Measurements from ENCODE around the gene MFF. TPM values are rescaled to one million over a fixed set of nuclear protein-coding genes. Genes with fewer than 3 reads are reported as not detected.

MFF gene
- total and polyA plus RNA-seq, 8 donors = 29.8 to 71.7 (median 44.1) TPM

GRCh38 chr2:227404585-227405271, 79.7 kb downstream of the MFF start:
- H3K4me3 ChIP-seq = no peak overlapping the region
- TF ChIP-seq, protein P1, sequence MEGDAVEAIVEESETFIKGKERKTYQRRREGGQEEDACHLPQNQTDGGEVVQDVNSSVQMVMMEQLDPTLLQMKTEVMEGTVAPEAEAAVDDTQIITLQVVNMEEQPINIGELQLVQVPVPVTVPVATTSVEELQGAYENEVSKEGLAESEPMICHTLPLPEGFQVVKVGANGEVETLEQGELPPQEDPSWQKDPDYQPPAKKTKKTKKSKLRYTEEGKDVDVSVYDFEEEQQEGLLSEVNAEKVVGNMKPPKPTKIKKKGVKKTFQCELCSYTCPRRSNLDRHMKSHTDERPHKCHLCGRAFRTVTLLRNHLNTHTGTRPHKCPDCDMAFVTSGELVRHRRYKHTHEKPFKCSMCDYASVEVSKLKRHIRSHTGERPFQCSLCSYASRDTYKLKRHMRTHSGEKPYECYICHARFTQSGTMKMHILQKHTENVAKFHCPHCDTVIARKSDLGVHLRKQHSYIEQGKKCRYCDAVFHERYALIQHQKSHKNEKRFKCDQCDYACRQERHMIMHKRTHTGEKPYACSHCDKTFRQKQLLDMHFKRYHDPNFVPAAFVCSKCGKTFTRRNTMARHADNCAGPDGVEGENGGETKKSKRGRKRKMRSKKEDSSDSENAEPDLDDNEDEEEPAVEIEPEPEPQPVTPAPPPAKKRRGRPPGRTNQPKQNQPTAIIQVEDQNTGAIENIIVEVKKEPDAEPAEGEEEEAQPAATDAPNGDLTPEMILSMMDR (IDR thresholded peaks at IDR 0.05) = no peak
- H3K4me1 ChIP-seq = peaks cover 0 to 6% (median 6%) of the 10 kb centered on the region in 3 donors
- intact Hi-C loops (cut with DNase I) = loop anchor here in 1 of 3 donors (10.0 kb wide), 1 partner anchor 360 kb away; no protein-coding TSS in a partner anchor
- WGBS, 2 donors = 70 to 88% methylated on average over 4 of the region's 4 CpGs
- no peak for FAIRE-seq
- no peaks in the 10 kb centered on the region for H3K9me3 ChIP-seq
- no peak for DNase-seq
- no peaks in the 10 kb centered on the region for H3K36me3 ChIP-seq
- no peak overlapping the region for H3K27ac ChIP-seq
- ATAC-seq = no peak
- no peaks in the 10 kb centered on the region for H3K27me3 ChIP-seq

DNA sequence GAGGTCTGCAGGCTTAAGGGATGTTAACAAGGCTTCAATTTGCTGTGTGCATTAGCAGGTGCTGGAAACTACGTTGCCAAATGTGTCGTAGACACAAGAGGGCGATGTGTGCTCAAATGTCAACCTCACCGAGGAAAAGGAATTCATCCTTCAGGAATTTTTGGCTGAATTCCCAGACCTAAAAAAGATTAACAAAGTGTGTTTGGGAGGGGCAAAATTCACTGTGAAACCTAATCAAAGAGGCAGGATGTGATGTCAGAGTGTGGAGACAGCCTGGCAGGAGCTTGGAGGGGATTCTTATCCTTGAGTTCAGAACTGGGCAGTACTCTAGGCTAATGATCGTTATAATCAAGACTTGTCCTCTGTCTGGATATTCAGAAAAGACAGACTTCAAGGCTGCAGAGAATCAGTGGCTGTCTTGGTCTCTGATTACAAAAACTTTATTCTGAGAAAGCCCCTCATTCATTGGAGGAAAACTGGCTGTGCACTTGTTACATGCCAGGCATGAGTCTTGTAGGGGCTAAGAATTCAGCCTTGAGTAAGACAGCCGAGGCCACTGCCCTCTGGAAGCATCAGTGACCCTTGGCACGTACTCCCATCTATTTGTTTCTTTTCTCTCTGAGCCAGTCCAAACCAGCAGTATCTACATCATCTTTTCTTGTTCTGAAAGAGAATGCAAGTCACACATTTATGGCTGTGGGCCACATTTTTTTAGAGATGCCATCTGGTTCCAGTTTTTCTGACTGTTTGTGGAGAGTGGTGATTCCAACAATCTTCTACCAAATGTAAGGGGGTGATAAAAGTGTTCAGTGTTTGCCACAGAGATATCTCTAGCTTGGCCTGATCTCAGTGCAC, 81.4 kb downstream of the MFF start:
- Histone ChIP-seq H3K4me1 (peaks cover 0 to 6% (median 6%) of the 10 kb centered on the region in 3 donors), H3K9me3 (no peaks in the 10 kb centered on the region), H3K27me3 (no peaks in the 10 kb centered on the region), H3K36me3 (no peaks in the 10 kb centered on the region), H3K27ac (peak overlapping the region in 3 of 4 donors; percentile 14 to 65 (median 28)), H3K4me3 (no peak overlapping the region)
- WGBS, 2 donors = 4 to 8% methylated on average over 7 of the region's 7 CpGs
- DNase-seq (peak in 4 of 6 donors; percentile 55 to 88 (median 66)), FAIRE-seq (no peak), ATAC-seq (peak; percentile 87 to 95 (median 91))
- intact Hi-C loops (cut with DNase I) = loop anchor here in 1 of 3 donors (10.0 kb wide), 1 partner anchor 358 kb away; no protein-coding TSS in a partner anchor
- TF ChIP-seq, protein P1 (IDR thresholded peaks at IDR 0.05) = peak; percentile 6 to 53 (median 44)

Other genes with a start within 250 kb of the MFF start
- 1 to 10 TPM in 5 of 6 donors, under 1 TPM in 1; 0.88 to 5.7 (median 4.2) TPM for gene COL4A4, start 161.0 kb upstream of the MFF start, total RNA-seq
- 1 to 10 TPM in 1 of 2 donors, under 1 TPM in 1; 0.75 to 1.3 TPM for gene COL4A4, start 161.0 kb upstream of the MFF start, polyA plus RNA-seq
- gene COL4A3, start 160.6 kb upstream of the MFF start, total RNA-seq = 1 to 10 TPM in 5 of 6 donors, under 1 TPM in 1; 0.38 to 4.9 (median 3.2) TPM
- gene COL4A3, start 160.6 kb upstream of the MFF start, polyA plus RNA-seq = 1 to 10 TPM; 1.6 to 3.2 TPM
- gene TM4SF20, start 54.1 kb downstream of the MFF start, total RNA-seq = not detected
- gene TM4SF20, start 54.1 kb downstream of the MFF start, polyA plus RNA-seq = not detected
- gene SCYGR1, start 62.7 kb downstream of the MFF start, total RNA-seq = not detected
- gene SCYGR1, start 62.7 kb downstream of the MFF start, polyA plus RNA-seq = not detected
- gene AGFG1, start 146.9 kb downstream of the MFF start, total RNA-seq = 10 to 100 TPM; 18.0 to 39.7 (median 29.2) TPM
- gene AGFG1, start 146.9 kb downstream of the MFF start, polyA plus RNA-seq = 10 to 100 TPM in 1 of 2 donors, 1 to 10 TPM in 1; 9.0 to 20.7 TPM

All from pancreas (tissue), 10 donors.